Transverse colon (tissue), 4 donors: ENCODE data around the gene NPS.

Experiments
- EP300 ChIP-seq: sonication (generic); formaldehyde crosslinking; IDR thresholded peaks from one replicate; pipeline ENCODE4 v1.6.1; 2017; ENCODE audit warnings: antibody characterized with exemption, low read depth
- POLR2A ChIP-seq: fragments of 450-650 bp; IDR thresholded peaks from one replicate; pipeline ENCODE4 v1.6.1; 2016; ENCODE audit warnings: antibody characterized with exemption, mild to moderate bottlenecking, moderate library complexity
- POLR2AphosphoS5 ChIP-seq, 3 donors: sonication (generic); formaldehyde crosslinking; IDR thresholded peaks; one replicate each; pipeline ENCODE4 v1.6.1; 2016; ENCODE audit warnings: antibody characterized with exemption in 3 of 3
- TF ChIP-seq, protein P1 (sequence below), 5 experiments: fragments of 200-600 bp in 3 of 5; fragments of 450-650 bp in 2 of 5; sonication (generic) in 3 of 5; IDR thresholded peaks; 1 replicate in 2 of 5; 2 replicates in 3 of 5; pipeline ENCODE4 v1.5.1; 2016 to 2017; ENCODE audit warnings: antibody characterized with exemption in 5 of 5, inconsistent platforms in 3 of 5, mild to moderate bottlenecking in 2 of 5, moderate library complexity in 1 of 5

DNA sequence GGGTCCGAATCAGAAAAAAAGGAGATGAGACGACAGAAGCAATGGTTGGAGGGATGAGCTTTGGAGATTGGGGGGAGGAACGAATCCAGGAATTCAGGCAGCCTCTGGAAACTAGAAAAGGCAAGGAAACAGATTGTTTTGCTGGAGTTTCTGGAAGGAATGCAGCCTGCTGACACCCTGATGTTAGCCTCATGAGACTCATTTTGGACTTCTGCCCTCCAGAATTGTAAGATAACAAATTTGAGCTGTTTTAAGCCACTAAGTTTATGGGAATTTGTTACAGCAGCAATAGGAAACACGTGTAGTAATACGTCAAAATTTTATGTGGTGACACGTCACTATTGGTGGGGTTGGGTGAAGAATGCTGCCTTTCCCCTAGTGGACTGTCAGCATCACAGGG is 25.6 kb upstream of the NPS start:
- TF ChIP-seq, protein P1, sequence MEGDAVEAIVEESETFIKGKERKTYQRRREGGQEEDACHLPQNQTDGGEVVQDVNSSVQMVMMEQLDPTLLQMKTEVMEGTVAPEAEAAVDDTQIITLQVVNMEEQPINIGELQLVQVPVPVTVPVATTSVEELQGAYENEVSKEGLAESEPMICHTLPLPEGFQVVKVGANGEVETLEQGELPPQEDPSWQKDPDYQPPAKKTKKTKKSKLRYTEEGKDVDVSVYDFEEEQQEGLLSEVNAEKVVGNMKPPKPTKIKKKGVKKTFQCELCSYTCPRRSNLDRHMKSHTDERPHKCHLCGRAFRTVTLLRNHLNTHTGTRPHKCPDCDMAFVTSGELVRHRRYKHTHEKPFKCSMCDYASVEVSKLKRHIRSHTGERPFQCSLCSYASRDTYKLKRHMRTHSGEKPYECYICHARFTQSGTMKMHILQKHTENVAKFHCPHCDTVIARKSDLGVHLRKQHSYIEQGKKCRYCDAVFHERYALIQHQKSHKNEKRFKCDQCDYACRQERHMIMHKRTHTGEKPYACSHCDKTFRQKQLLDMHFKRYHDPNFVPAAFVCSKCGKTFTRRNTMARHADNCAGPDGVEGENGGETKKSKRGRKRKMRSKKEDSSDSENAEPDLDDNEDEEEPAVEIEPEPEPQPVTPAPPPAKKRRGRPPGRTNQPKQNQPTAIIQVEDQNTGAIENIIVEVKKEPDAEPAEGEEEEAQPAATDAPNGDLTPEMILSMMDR (IDR thresholded peaks at IDR 0.05): no peak
- TF ChIP-seq EP300 (no peak), POLR2A (no peak), POLR2AphosphoS5 (IDR thresholded peaks at IDR 0.05) (no peak)
